SH-SY5Y (cell line): ENCODE measurements around the gene MYO18B.

Experiments used
- GATA2 ChIP-seq: IDR thresholded peaks from 2 replicates; pipeline ENCODE4 v1.6.1; 2011; ENCODE audit warnings: mild to moderate bottlenecking, low read depth, low read length
- GATA3 ChIP-seq: IDR thresholded peaks from 2 replicates; pipeline ENCODE4 v1.6.1; 2011; ENCODE audit warnings: low read depth, mild to moderate bottlenecking, low read length, moderate library complexity

Gene MYO18B

DNA sequence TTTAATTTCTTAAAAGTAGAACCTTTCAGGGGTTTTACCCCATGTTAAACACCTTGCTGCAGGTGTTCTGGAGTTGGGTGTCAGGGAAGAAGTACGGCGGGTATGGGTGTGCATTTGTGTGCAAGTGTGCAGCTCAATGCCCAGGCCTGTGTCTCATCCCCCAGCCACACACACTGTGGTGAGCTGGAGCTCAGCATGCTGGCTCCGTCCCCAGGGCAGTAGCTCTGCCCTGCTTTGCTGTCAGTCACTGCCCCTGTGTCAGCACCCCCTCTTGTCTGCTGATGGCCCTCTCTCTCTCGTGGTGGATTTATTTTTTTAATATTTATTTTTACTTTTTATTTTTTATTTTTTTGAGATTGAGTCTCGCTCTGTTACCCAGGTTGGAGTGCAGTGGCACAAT, 35.8 kb upstream of the MYO18B start:
- no peak for TF ChIP-seq GATA2
- no peak for TF ChIP-seq GATA3

DNA sequence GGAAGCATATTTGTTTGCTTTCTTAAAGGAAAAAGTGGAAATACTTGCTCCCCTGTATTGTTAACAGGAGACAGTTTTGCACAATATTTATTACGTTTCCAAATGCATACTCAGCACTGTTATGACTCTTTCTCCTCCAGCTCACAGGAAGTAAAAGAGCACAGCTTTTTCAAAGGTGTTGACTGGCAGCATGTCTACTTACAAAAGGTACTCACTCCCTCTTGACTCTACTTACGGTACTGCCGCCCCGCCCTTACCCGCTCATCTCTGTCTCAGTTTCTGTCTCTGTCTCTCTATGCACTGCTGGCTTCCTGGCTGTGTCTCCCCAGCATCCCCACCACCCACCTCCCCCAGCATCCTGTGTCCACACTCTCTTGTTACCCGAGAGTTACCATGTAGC, 32.2 kb upstream of the MYO18B start:
- no peak for TF ChIP-seq GATA2

- TF ChIP-seq GATA3 (no peak), GATA2 (no peak)
Measured at GRCh38 chr22:25710501-25710900, 31.5 kb upstream of the MYO18B start.

- no peak for TF ChIP-seq GATA3
- TF ChIP-seq GATA2, result no peak
Measured at GRCh38 chr22:25711491-25711890, 30.5 kb upstream of the MYO18B start.

DNA sequence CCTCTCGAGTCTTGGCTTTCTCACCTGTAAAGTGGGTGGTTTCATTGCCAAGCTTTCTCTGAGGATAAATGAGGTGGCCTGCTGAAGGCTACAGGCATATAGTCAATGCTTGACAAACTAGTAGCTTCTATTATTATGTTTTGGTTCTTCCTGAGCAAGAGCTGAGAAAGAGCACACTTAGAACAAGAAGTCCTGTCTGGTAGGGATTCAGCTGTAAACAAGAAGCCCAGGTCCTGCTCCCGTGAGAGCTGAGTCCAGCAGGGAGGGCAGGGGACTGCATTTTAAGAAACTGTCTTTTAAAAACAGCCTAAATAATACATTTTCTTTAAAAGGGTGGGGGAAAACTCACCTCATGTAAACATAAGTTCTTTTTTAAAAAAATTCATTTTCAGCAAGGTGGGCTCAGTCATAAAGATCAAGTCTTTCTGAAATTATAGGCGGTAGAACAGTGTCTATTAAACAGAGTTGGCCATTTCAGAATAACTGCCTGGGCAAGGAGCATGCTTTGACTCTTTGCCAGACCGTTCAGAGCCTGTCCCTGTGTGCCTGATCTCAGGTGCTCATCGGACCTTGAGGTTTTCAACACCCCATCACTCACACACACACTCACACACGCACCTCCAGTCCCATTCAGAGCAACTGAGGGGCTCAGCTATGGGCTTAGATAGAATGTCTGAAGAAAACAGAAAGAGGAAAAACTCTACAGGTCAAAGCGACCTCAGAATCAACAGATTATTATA, 29.2 kb upstream of the MYO18B start:
- TF ChIP-seq GATA3 (no peak), GATA2 (no peak)

GRCh38 chr22:25714070-25714469, 27.9 kb upstream of the MYO18B start:
- TF ChIP-seq GATA3 (no peak), GATA2 (no peak)

GRCh38 chr22:25714739-25715138, 27.2 kb upstream of the MYO18B start:
- TF ChIP-seq GATA3 (no peak), GATA2 (no peak)

GRCh38 chr22:25716637-25717036, 25.4 kb upstream of the MYO18B start:
- TF ChIP-seq GATA2 (no peak), GATA3 (no peak)

- TF ChIP-seq GATA2 (no peak), GATA3 (no peak)
Measured at GRCh38 chr22:25718135-25718840, 23.7 kb upstream of the MYO18B start.

GRCh38 chr22:25722223-25722622, 19.8 kb upstream of the MYO18B start:
- TF ChIP-seq GATA2 (no peak), GATA3 (no peak)

DNA sequence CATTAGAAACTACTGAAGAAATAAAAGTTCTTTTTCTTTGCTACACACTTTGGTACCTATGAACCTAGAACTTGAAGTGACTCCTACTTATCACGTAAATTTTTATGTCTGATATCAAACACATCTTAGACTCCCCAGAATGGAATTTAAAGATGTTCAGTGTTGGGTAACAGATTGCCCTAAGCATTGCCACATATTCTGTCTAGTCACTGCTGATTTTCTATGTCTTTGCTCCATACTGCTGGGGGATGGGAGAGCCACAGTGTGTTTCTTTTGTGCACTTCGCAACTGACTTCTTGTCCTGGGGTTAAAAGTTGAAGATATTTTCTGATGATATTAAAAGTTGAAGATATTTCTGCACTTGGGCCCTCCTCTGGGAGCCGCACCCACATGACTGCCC, 19.4 kb upstream of the MYO18B start:
- TF ChIP-seq GATA2, result no peak
- no peak for TF ChIP-seq GATA3

- no peak for TF ChIP-seq GATA2
- no peak for TF ChIP-seq GATA3
Measured at GRCh38 chr22:25726241-25726640, 15.7 kb upstream of the MYO18B start.

- TF ChIP-seq GATA3, result no peak
- no peak for TF ChIP-seq GATA2
Measured at GRCh38 chr22:25728071-25728470, 13.9 kb upstream of the MYO18B start.

- TF ChIP-seq GATA2, result no peak
- TF ChIP-seq GATA3, result no peak
Measured at GRCh38 chr22:25729016-25729995, 12.7 kb upstream of the MYO18B start.

- TF ChIP-seq GATA2 (no peak), GATA3 (no peak)
Measured at GRCh38 chr22:25735650-25736049, 6.3 kb upstream of the MYO18B start.
